ENCODE data around the gene CALCOCO1. TPM values are rescaled to one million over a fixed set of nuclear protein-coding genes. Genes with fewer than 3 reads are reported as not detected.

CALCOCO1 gene
- total and polyA plus RNA-seq, 4 donors: 24.4 to 67.4 (median 43.2) TPM

DNA sequence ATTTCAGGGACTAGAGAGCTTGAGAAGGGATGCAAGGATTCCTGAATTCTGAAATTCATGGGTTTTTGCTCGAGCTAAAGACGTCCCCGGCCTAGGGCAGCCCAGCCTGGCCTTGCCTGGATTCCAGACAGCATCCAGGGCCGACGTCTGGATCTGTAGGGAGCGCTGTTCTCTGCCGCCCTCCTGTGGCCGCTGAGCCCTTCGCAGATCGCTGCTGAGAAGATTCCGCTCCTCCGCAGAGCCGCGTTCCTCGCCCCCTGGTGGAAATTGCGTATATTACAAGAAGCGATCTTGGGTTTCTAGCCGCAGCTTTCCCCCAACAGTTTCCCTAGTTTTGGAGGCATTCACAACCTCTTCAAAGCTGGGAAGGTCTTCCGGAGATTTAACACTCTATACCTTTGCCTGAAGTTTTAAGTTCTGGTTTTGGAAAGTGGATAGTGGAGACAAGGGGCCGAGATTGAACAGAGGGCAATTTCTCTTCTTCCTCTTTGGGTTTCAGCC, 19.4 kb upstream of the CALCOCO1 start:
- WGBS: under 1% methylated on average over 20 of the region's 20 CpGs
- Histone ChIP-seq H3K4me1 (ENCODE audit: control insufficient read depth in 4 of 4, insufficient read depth in 4 of 4, low read length in 3 of 4) (peaks cover 7 to 17% (median 11%) of the 10 kb centered on the region in 4 donors), H3K9me3 (ENCODE audit: control insufficient read depth in 4 of 4, low read length in 3 of 4) (no peaks in the 10 kb centered on the region), H3K9ac (ENCODE audit: low read depth in 1 of 2, low read length in 2 of 2) (peak overlapping the region in 1 of 2 donors; percentile 20), H3K36me3 (ENCODE audit: control insufficient read depth in 4 of 4, insufficient read depth in 3 of 4, low read depth in 1 of 4, low read length in 3 of 4) (no peaks in the 10 kb centered on the region), H3K27ac (ENCODE audit: low read depth in 1 of 2, low read length in 2 of 2) (no peak overlapping the region), H3K27me3 (ENCODE audit: control insufficient read depth in 4 of 4, insufficient read depth in 4 of 4, low read length in 3 of 4) (peaks cover 0 to 26% (median 4%) of the 10 kb centered on the region in 4 donors), H3K4me3 (ENCODE audit: low read depth in 1 of 3, low read length in 3 of 3) (no peak overlapping the region)
- DNase-seq (ENCODE audit: low spot score): peak; percentile 91
- TF ChIP-seq JUND (IDR thresholded peaks at IDR 0.05) (no peak), RAD21 (IDR thresholded peaks at IDR 0.05) (peak; percentile 98 to 99), FOXA1 (IDR thresholded peaks at IDR 0.05) (peak; percentile 57), RXRA (IDR thresholded peaks at IDR 0.05) (peak in 1 of 2 donors; percentile 19)
- TF ChIP-seq, protein P1, sequence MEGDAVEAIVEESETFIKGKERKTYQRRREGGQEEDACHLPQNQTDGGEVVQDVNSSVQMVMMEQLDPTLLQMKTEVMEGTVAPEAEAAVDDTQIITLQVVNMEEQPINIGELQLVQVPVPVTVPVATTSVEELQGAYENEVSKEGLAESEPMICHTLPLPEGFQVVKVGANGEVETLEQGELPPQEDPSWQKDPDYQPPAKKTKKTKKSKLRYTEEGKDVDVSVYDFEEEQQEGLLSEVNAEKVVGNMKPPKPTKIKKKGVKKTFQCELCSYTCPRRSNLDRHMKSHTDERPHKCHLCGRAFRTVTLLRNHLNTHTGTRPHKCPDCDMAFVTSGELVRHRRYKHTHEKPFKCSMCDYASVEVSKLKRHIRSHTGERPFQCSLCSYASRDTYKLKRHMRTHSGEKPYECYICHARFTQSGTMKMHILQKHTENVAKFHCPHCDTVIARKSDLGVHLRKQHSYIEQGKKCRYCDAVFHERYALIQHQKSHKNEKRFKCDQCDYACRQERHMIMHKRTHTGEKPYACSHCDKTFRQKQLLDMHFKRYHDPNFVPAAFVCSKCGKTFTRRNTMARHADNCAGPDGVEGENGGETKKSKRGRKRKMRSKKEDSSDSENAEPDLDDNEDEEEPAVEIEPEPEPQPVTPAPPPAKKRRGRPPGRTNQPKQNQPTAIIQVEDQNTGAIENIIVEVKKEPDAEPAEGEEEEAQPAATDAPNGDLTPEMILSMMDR (IDR thresholded peaks at IDR 0.05; ENCODE audit: low read depth, low read length, missing input control): peak; percentile 100

DNA sequence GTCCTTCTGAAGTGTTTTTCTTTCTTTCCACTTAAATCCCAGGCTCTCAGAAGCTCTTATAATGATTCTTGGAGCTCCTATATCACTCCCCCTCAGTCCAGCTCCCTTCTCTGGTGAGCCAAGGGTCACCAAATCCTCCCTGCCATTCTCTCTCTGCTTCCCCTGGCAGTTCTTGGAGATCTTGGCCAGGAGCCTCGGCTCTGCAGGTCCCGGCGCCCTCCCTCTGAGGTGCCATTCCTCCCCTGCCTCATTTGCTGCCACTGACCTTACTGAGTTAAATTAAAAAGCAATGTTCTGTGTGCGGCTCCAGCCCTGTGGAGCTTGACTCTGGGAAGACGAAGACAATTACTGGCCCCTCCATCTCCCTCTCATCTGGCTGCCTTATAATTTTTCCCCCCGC, 17.5 kb upstream of the CALCOCO1 start:
- Histone ChIP-seq H3K27ac (ENCODE audit: low read depth in 1 of 2, low read length in 2 of 2) (no peak overlapping the region), H3K9me3 (ENCODE audit: control insufficient read depth in 4 of 4, low read length in 3 of 4) (no peaks in the 10 kb centered on the region), H3K4me3 (ENCODE audit: low read depth in 1 of 3, low read length in 3 of 3) (no peak overlapping the region), H3K9ac (ENCODE audit: low read depth in 1 of 2, low read length in 2 of 2) (no peak overlapping the region), H3K27me3 (ENCODE audit: control insufficient read depth in 4 of 4, insufficient read depth in 4 of 4, low read length in 3 of 4) (peaks cover 0 to 26% (median 5%) of the 10 kb centered on the region in 4 donors), H3K36me3 (ENCODE audit: control insufficient read depth in 4 of 4, insufficient read depth in 3 of 4, low read depth in 1 of 4, low read length in 3 of 4) (no peaks in the 10 kb centered on the region), H3K4me1 (ENCODE audit: control insufficient read depth in 4 of 4, insufficient read depth in 4 of 4, low read length in 3 of 4) (peaks cover 0 to 3% (median 0%) of the 10 kb centered on the region in 4 donors)
- DNase-seq (ENCODE audit: low spot score): no peak
- TF ChIP-seq TAF1 (conservative IDR thresholded peaks at IDR 0.05) (no peak), RXRA (IDR thresholded peaks at IDR 0.05) (no peak)
- WGBS: 56% methylated on average over 6 of the region's 6 CpGs

DNA sequence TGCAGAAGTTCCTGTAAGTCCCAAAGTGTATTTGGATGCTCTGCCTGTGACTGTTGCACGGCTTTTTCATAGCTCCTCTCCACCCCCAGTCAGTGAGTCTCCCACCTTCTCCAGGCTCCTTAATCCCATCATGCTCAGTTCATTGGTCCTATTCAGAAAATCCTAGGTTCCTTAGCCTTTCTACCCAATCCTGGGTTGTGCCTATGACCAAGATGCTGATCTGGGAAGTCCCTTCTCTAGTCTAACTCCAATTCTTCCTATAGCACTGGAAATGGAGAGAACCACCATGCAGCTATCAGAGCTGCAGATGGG, 16.8 kb upstream of the CALCOCO1 start:
- Histone ChIP-seq H3K9ac (ENCODE audit: low read depth in 1 of 2, low read length in 2 of 2) (no peak overlapping the region), H3K36me3 (ENCODE audit: control insufficient read depth in 4 of 4, insufficient read depth in 3 of 4, low read depth in 1 of 4, low read length in 3 of 4) (no peaks in the 10 kb centered on the region), H3K27me3 (ENCODE audit: control insufficient read depth in 4 of 4, insufficient read depth in 4 of 4, low read length in 3 of 4) (peaks cover 0 to 29% (median 8%) of the 10 kb centered on the region in 4 donors), H3K4me1 (ENCODE audit: control insufficient read depth in 4 of 4, insufficient read depth in 4 of 4, low read length in 3 of 4) (peaks cover 0 to 7% (median 4%) of the 10 kb centered on the region in 4 donors), H3K9me3 (ENCODE audit: control insufficient read depth in 4 of 4, low read length in 3 of 4) (no peaks in the 10 kb centered on the region), H3K4me3 (ENCODE audit: low read depth in 1 of 3, low read length in 3 of 3) (no peak overlapping the region), H3K27ac (ENCODE audit: low read depth in 1 of 2, low read length in 2 of 2) (no peak overlapping the region)
- TF ChIP-seq FOXA1 (IDR thresholded peaks at IDR 0.05): no peak
- TF ChIP-seq, protein P2, sequence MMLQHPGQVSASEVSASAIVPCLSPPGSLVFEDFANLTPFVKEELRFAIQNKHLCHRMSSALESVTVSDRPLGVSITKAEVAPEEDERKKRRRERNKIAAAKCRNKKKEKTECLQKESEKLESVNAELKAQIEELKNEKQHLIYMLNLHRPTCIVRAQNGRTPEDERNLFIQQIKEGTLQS (IDR thresholded peaks at IDR 0.05): no peak
- DNase-seq (ENCODE audit: low spot score): no peak
- WGBS: 85% methylated on average over 1 of the region's 1 CpG

DNA sequence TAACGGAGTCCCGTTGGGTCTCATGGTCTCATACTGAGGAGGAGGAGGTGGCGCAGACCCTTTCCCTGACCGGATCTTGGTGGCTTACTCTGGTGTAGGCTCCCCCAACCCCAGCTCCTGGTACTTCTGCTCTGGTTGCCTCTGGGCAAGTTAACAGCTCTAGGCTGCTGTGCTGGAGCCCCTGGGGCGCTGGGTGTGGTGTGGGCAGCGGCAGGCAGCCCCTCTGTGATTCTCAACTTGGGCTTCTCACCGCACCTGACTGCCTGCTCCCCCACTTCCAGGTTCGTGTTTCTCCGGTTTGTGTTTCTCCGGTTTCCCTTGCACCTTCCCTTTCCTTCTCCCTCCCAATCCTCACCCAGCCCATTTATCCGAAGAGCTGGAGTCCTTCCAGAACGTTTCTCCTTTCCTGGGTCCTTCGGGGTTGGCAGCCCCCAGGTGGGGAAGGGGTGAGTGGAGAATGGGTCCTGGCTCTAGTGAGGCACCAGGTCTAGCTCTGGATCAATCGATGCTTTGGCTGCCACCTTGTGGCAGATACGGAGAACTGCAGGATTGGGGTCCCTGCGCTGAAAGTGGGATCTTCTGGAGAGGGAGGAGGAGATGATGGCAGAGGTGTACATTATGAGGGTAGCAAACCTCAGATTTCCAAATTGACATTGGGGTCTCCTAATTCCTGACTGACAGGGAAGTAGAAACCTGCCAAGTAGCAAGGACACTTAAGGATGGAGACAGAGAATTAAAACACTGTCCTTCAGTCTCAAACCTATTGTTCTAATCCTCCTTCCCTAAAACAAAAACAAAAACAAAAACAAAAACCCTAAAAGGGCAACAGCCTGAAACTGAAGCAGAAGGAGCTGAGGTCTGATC, 16.2 kb upstream of the CALCOCO1 start:
- Histone ChIP-seq H3K27me3 (ENCODE audit: control insufficient read depth in 4 of 4, insufficient read depth in 4 of 4, low read length in 3 of 4) (peaks cover 0 to 32% (median 9%) of the 10 kb centered on the region in 4 donors), H3K27ac (ENCODE audit: low read depth in 1 of 2, low read length in 2 of 2) (no peak overlapping the region), H3K9me3 (ENCODE audit: control insufficient read depth in 4 of 4, low read length in 3 of 4) (no peaks in the 10 kb centered on the region), H3K36me3 (ENCODE audit: control insufficient read depth in 4 of 4, insufficient read depth in 3 of 4, low read depth in 1 of 4, low read length in 3 of 4) (no peaks in the 10 kb centered on the region), H3K4me3 (ENCODE audit: low read depth in 1 of 3, low read length in 3 of 3) (no peak overlapping the region), H3K4me1 (ENCODE audit: control insufficient read depth in 4 of 4, insufficient read depth in 4 of 4, low read length in 3 of 4) (peaks cover 2 to 10% (median 7%) of the 10 kb centered on the region in 4 donors), H3K9ac (ENCODE audit: low read depth in 1 of 2, low read length in 2 of 2) (no peak overlapping the region)
- DNase-seq (ENCODE audit: low spot score): peak; percentile 67
- 15% methylated on average over 16 of the region's 16 CpGs for WGBS
- TF ChIP-seq RAD21 (IDR thresholded peaks at IDR 0.05) (peak; percentile 76 to 87), NR2F2 (IDR thresholded peaks at IDR 0.05) (no peak)
- TF ChIP-seq, protein P1 (IDR thresholded peaks at IDR 0.05; ENCODE audit: low read depth, low read length, missing input control): peak; percentile 85
